HUDEP-2 (cell line): ENCODE measurements around the gene FOXRED2.
"Not testable (repeated sequence)": the region's sequence is repeated elsewhere in the genome, so short reads cannot be mapped to it uniquely, and the experiment has no call there.

Experiments
- DNase-seq, 76 experiments: peaks; one replicate each; lab custom pipeline; 2025; ENCODE audit not compliant: unreplicated experiment in 76 of 76; lab: John Stamatoyannopoulos, UW

FOXRED2 gene

DNA sequence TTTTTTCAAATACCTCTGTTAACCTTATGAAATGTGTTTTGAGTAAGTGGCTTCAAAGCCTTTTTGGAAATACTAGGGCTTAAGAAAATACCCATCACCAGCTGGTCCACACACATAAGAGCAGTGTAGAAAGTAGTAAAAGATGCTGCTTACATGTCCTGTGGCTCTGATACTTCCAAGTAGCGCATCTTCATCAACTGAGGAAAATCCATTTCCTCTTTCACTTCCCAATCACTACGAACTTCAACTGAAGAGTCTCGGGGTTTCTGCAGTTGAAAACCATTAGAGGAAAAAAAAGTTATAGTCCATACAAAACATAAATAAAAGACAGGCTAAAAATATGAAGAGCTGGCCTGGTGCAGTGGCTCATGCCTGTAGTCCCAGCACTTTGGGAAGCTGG, 13.6 kb upstream of the FOXRED2 start:
- DNase-seq: no peak

DNA sequence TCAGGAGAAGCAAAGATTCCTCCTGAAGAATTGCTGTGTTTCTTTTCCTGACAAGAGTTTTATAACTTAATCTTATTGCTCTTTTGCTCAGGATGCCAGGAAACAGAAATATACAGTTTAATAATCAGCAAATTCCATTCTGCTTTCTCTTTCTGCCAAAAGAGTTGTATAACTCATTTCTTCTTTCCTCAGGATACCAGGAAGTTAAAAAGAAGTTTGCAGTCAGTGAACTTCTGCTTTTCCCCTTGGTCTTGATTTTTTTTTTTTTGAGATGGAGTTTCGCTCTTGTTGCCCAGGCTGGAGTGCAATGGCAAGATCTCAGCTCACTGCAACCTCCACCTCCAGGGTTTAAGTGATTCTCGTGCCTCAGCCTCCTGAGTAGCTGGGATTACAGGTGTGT, 13.1 kb upstream of the FOXRED2 start:
- not testable (repeated sequence) for DNase-seq

DNA sequence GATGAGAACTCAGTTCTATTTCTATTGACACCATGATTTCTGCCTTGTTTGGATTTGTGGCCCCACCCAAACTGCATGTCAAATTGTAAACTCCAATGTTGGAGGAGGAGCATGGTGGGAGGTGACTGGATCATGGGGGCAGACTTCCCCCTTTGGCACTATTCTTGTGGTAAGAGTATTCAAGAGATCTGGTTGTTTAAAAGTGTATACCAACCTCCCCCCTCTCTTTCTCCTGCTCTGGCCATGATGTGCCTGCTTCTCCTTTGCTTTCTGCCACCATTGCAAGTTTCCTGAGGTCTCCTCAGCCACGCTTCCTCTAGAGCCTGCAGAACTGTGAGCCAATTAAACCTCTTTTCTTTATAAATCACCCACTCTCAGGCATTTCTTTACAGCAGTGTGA, 7.9 kb upstream of the FOXRED2 start:
- no peak for DNase-seq

DNA sequence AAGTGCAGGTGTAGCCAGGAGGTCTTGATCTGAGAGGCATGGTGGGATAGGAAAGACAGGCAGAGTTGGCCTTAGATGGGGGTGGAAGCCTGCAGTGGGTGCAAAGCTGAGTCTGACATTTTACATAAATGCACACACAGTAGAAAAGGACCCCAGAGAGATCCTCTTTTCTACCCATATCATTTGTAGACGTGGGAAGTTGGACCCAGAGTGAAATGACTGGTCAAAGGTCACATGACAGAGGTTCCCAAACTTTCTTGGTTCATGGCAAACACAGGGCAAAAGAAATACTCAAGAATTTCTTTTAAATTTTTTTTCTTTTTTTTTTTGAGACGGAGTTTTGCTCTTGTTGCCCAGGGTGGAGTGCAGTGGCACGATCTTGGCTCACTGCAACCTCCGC, 6.2 kb upstream of the FOXRED2 start:
- DNase-seq: no peak

DNA sequence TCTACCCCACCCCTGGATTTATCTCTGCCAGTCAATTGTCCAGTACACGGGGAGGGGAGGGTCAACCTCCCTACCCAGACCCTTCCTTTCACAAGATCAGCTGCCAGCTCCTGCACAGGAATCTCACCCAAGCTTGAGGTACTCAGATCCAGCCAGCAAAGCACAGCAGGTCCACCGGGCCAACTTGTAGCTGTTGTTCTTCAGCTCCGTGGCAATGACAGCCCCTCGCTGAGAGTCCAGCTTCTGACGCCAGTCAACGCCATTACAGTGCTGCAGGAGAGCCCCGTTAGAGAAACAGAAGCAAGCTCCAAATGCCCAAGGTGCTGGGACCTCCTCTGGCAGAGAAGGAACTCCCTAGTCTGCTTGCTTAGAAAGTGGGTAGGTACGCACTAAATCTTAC, 5.5 kb upstream of the FOXRED2 start:
- DNase-seq: no peak

DNA sequence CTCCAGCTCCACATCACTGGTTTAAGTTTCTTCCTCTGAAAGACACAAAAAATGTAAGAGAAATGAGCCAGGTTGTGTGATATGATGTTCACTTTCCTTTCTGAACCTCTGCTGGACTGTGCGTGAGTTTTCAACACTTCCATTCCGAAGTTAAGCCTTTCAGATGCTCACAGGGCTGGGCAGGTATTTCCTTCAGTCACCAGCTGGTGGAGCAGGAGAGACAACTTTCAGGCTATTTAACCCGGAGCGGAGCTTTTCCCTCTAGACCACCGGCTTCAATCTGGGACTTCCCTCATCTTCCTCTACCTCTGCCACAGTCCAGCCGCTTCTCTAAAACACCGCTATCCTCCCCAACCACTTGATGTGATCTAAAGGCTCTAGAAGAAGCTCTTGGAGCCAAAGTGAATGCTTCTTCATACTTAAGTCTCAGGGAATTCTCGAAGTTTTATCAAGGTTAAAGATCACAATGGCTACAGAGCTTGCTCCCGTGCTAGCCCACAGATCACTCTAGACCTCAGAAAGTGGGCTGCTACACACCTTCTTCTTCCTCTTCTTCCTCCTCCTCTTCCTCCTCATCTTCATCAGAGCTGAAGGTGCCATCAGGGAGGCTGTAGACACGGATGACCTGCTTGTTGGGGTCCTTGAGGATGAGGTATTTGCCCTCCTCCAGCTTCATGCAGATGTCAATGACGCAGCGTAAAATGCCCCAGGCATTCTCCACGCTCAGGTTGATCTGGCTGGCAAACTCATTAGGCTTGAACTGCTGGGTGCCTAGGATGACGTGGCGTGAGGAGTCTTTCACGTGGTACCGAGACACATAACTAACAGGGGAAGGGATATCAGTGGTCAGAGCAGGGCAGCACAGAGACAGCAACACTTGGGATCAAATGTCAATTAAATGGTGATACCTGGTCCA, 4.4 kb upstream of the FOXRED2 start:
- DNase-seq: peak in 23 of 76 experiments; percentile 2 to 49 (median 13)

DNA sequence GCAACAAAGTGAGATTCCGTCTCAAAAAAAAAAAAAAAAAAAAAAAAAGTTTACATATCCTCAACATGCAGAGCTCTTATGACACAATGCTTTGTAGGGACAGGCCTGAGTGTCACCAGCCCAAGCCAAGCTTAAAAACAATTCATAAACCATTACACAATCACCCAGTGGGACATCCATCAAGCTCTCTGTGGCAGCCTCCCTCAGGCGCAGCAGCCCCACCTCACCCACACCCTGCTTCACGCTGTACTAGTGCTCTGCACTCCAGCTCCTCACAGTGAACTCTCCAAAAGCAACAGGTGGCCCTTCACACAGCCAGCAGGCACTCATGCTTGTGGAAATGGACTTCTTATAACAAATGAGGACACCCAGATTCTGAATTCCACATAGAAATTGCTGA, 3.5 kb upstream of the FOXRED2 start:
- DNase-seq: no peak

DNA sequence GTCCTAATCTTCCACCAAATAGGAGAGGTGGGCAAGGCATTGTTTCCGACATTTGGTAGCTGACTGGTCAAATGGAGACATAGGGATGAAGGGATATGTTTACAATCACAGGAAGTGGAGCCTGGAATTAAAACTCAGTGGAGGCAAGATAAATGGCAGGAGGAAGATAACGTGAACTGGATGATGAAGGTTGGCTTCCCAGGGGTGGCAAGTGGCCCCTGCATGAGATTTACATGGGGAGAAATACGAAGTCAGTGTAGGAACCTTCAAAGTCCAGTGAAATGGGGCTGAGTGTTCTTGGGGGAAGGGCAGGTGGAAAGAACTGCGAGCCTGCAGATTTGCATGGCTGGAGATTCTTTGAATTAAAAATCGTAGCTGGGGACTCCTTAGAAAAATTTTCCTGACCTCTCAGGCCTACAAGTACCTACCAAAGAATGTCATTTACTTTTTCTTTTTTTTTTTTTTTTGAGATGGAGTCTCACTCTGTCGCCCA, 724 bp upstream of the FOXRED2 start:
- DNase-seq: peak in 1 of 76 experiments; percentile 43

DNA sequence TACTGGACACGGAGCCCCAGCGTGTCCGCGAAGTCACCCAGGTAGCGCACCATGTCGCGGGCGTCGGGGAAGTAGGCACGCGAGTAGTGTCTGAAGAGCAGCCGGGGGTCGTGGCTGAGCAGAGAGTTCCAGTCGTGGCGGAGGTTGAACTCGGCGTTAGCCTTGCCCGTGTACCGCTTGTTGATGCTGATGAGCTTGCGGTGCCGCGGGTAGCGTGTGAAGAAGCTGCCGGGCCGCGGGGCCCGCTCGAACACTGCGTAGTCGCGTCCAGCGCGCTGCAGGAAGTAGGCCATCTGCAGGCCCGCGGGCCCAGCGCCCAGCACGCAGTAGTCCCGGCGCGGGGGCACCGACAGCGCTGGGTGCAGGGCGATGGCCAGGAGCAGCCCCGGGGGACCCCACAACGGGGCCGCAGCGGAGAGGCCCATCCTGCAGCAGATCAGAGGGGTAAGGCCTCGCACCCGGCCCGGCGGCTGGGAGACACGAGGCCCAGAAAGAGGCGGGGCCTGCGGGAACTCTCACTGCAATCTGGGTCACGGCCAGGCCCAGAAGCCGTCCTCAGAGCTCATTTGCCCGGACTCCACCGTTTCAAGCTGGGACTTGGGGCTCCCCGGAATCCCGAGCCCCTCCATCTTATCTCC, 723 bp downstream of the FOXRED2 start:
- peak in 18 of 76 experiments; percentile 15 to 63 (median 38) for DNase-seq

DNA sequence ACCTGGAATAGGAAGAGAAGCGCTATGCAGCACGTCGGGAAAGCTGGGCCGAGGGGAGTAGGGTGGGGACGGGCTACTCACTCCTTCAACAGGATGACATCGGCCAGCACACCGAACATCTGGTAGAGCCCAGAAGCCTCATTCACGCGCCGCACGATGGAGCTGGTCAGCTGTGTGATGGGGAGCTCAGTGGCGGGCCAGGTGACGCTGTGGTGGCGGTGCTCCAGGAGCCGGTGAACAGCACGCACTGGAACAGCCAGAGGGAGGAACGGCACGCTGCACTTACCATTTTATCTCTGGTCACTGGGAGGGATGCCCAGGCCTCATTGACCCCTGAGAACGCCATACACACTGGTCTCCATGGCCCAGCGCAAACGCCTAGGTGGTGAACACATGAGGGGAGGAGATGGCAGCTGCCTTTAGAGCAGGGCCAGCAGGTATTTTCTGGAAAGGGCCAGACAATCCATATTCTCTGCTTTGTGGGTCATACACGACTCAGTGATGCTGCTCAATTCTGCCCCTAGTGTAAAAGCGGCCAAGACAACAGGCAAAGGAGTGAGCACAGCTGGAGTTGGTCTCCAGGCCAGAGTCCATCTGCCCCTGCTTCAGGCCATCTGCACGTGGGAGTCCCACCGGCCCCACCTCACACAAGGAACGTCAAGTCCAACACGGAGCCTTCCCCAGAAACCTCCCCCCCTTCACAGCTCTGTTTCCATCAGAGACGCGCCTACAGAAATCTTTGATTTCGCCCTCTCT, 8.8 kb downstream of the FOXRED2 start:
- DNase-seq: no peak

DNA sequence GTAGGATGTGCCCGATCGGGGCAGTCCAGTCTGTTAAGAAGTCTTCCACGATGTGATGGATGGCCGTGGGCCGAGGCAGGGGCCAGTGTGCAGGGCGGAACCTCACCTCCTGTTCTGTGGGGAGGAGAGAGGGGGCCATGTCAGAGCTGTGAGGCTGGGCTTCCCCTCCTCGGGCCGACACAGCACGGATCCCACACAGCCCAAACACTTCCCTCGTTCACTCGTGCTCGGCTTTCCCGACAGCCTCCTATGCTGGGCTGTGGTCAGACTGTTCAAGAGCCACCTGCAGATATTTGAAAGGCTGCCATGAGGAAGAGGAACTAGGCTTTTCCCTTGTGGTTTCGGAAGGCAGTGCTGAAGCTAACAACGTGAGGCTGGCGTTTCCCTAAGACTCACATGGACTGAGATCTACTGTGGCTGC, 13.1 kb downstream of the FOXRED2 start:
- DNase-seq: no peak

DNA sequence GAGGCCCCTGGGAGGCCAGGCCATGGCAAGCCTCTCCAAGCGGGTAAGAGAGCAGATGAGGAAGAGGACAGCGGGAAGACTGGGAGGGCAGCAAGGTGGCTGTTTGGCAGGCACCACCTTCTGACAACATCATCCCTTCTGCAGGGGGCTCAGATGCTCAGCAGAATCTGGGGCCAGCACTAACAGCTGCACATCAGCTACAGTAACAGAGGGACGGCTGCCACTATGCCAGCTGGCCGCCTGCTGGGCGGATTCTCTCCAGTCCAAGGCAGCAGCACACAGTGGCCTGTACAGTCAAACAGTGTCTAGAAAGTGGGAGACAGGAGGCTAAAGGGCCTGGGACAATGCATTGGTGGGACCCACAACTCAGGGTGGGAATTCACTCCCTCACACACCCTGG, 14.7 kb downstream of the FOXRED2 start:
- DNase-seq: no peak

DNA sequence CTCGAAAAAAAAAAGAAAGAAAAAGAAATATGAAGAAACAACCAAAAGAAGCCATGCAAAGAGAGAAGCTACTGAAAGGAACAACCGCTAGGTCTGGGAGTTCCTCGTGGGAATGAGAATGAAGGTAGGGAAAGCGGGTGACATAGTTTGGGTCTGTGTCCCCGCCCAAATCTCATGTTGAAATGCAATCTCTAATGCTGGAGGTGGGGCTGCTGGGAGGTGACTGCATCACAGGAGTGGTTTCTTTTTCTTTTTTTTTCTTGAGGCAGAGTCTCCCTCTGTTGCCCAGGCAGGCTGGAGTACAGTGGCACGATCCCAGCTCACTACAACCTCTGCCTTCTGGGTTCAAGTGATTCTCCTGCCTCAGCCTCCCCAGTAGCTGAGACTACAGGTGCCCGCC, 15.7 kb downstream of the FOXRED2 start:
- DNase-seq: peak in 1 of 76 experiments; percentile 24

DNA sequence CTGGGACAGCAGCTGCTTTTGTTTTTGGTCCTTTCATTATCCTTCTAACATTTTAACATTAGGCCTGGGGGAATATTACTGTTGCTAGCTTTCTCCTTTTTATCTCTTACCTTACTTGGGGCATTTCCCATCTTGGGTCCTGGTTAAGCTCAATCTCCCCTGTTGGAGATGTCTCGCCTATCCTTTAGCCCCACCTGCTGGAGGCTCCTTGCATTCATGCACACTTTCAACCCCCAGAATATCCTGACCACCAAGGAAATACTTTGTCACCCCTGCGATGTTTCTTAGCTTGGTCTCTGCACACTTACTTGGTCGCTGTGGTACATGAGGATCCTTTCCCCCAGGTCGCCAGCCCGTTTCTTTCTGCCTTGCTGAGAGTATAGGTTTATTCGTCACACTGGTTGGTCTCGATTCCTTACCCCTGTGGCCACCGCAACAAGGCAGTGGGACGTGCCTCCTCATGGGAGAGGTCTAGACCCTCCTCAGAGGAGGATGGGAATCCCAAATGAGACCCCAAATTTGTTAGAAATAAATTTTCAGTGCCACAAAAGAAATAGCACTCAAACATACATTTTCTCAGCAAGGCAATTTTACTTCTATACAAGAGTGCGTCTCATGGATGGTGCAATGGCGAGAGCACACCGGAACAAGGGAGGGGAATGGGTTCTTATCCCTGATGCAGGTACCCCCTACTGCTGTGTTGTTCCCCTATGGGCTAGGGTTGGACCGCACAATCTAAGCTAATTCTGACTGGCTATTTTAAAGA, 20.0 kb downstream of the FOXRED2 start:
- DNase-seq: peak in 21 of 76 experiments; percentile 5 to 48 (median 20)

DNA sequence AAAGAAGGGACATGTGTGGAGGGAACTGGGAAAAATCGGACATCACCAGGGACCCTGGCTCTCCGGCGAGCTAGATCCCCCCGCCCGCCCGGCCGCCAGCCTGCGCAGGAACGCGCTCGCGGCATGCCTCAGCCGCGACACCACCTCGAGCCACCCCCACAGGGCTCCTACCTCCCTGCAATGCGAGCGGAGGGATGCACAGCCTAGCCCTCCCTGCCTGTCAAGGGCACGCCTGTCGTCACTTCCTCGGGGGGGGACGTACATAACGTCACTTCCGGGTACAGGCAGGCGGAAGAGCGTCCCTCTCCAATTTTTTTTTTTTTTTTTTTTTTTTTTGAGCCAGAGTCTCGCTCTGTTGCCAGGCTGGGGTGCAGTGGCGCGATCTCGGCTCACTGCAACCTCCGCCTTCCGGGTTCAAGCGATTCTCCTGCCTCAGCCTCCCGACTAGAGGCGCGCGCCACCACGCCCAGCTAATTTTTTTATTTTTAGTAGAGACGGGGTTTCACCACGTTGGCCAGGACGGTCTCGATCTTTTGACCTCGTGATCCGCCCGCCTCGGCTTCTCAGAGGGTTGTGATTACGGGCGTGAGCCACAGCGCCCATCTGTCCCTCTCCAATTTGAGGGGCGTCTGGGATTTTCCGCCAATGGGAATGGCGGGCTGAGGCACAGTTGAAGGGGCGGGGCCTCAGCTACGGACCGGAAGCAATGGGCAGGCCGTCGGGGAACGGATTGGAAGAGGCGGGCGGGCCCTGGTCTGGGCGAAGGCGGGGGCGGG, 25.3 kb downstream of the FOXRED2 start, which contains the start of gene TXN2:
Gene TXN2, minus strand, starts transcription at position 248 of the 776 bp plus-strand sequence. CDS start 803 bp downstream, outside the sequence.
- peak; percentile 29 to 97 (median 94) for DNase-seq

DNA sequence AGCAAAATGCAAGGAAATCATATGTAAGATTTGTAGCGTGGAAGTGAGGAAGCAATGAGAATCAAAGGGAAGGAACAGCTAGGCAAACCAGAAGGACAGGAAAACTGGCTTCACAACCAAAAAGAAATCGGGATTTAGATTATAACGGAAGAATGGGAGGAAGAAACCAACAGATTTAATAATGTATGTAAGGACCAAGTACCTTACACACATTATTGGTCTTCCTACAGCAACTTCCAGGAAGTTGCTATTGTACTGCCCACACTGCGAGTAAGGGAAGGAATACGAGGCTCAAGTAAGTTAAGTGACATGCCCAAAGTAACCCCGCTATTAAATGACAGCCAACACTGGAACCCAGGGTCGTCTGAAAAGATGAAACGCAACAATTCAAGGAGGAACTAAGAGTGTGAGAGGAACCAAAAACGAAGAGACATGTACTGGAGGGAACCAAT, 25.9 kb downstream of the FOXRED2 start:
- no peak for DNase-seq

DNA sequence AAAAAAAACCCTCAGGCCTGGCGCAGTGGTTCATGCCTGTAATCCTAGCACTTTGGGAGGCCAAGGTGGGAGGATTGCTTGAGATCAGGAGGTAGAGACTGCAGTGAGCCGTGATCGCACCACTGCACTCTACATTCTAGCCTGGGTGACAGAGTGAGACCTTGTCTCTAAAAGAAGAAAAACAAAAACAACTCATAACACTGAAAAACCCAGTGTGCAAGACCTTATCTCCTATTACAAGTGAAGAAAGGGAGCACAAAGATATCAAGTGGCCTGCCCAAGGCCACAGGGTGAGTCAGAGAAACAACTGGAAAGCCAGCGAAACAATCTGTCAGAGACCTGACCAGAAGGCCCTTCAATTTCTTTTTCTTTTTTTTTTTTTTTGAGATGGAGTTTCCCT, 27.9 kb downstream of the FOXRED2 start:
- peak in 64 of 76 experiments; percentile 12 to 88 (median 56) for DNase-seq

DNA sequence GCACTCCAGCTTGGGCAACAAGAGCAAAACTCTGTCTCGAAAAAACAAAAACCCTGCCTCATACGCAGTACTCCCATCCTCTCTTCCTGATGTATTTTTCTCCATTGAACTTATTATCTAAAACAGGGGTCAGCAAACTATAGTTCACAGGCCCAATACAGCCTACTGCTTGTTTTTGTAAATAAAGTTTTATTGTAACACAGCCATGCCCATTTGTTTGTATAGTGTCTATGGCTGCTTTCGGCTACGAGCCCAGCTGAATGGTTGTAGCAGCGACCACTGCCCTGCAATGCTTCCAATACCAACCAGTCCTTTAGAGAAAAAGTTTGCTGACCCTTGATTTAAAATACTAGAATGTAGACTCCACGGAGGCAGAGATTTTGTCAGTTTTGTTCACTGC, 31.5 kb downstream of the FOXRED2 start:
- no peak for DNase-seq

DNA sequence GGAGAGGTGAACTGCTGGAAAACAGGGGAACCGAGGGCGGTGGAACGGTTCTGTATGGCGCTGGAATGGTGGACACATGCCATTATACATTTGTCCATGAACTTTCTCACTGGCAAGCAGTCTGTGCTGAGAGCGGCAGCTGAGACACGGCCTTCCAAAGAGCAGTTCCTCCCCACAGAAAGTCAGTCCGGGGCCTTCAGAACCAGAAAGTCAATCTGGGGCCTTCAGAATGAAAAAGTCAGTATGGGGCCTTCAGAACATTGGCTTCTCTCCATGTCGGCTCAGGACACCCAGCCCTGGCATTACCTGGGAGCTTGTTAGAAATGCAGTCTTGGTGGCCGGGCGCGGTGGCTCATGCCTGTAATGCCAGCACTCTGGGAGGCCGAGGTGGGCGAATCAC, 34.2 kb downstream of the FOXRED2 start:
- no peak for DNase-seq
